HPDE6-E6E7 (cell line): ENCODE measurements around the gene ZNF90.
A peak's percentile ranks its signal among the peaks of the same experiment; 100 is the strongest.
"Not testable (repeated sequence)": the region's sequence is repeated elsewhere in the genome, so short reads cannot be mapped to it uniquely, and the experiment has no call there.

Experiments
- DNase-seq: peaks from one replicate; pipeline ENCODE4 v3.0.0; 2011; ENCODE audit warnings: missing footprints; ENCODE audit errors: extremely low spot score

The ZNF90 gene

GRCh38 chr19:20103091-20103740 lies 25.4 kb downstream of the ZNF90 start:
- no peak for DNase-seq

GRCh38 chr19:20107301-20107700 lies 29.5 kb downstream of the ZNF90 start:
- DNase-seq, result no peak

GRCh38 chr19:20118064-20118839 lies 40.5 kb downstream of the ZNF90 start:
- DNase-seq, result not testable (repeated sequence)

GRCh38 chr19:20124879-20125278 lies 47.1 kb downstream of the ZNF90 start:
- no peak for DNase-seq

GRCh38 chr19:20132933-20133332 lies 55.1 kb downstream of the ZNF90 start:
- not testable (repeated sequence) for DNase-seq

- DNase-seq, result not testable (repeated sequence)
Observed at GRCh38 chr19:20137714-20138113, 59.9 kb downstream of the ZNF90 start.

GRCh38 chr19:20151617-20152145 lies 73.9 kb downstream of the ZNF90 start:
- DNase-seq, result no peak

GRCh38 chr19:20152506-20152905 lies 74.7 kb downstream of the ZNF90 start:
- not testable (repeated sequence) for DNase-seq

GRCh38 chr19:20153281-20153680 lies 75.5 kb downstream of the ZNF90 start:
- no peak for DNase-seq

- no peak for DNase-seq
Observed at GRCh38 chr19:20154636-20155035, 76.8 kb downstream of the ZNF90 start.

GRCh38 chr19:20162821-20163220 lies 85.0 kb downstream of the ZNF90 start:
- DNase-seq, result no peak

- no peak for DNase-seq
Observed at GRCh38 chr19:20164456-20164855, 86.7 kb downstream of the ZNF90 start.

GRCh38 chr19:20165971-20166592 lies 88.3 kb downstream of the ZNF90 start:
- no peak for DNase-seq

- DNase-seq, result peak; percentile 78
Observed at GRCh38 chr19:20167020-20167644, 89.3 kb downstream of the ZNF90 start, which contains the start of gene ZNF486. Gene ZNF486, plus strand, starts transcription at chr19:20167214. Its CDS starts 117 bp downstream, at chr19:20167331.

- DNase-seq, result no peak
Observed at GRCh38 chr19:20167651-20168122, 89.9 kb downstream of the ZNF90 start.
